Fibroblast of peridontal ligament (primary cell): ENCODE measurements around the gene MCC.
A peak's percentile ranks its signal among the peaks of the same experiment; 100 is the strongest.

Experiments
- DNase-seq: peaks from one replicate; pipeline ENCODE4 v3.0.0-alpha.2; 2010; ENCODE audit errors: extremely low read depth

Gene MCC

DNA sequence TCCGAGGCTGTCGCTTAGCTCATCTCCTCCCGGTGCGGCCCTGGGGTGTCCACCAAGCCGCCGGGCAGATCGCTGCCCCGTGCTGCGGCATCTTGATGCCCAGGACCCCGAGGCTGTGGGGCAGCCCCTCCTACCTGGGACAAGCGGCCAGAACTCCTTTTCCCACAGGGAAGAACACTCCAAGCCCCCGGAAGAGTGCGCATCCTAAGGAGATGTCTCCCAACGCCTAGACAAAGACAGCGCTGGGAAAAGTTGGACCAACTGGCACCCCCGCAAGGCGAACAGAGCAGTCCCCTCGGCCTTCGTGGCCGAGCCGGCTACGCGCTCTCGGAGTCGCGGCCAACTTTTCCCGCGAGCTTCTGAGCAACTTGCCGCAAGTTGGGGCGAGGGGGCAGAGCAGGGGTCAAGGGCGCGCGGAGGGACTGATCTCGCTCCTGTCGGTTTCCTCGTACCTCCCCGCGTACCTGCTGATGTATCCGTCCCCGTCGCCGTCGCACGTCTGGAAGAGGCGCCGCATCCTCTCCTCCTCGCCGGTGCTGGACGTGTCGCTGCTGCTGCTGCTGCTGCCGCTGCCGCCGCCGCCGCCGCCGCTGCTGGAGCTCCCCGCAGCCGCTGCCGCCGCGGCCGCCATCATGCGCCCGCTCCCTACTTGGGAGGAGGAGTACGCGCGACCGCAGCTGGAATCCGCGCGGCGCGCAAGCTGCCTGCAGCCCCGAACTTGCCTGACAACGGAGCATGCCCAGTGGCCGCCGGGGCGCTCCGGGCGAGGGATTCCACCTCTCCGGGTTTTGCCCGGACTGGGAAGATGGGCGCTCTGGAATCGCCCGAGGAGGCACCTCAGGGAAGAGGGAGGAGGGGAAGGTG lies at the start of gene MCC:
TSS of gene MCC (minus strand) at position 673 of the 864 bp plus-strand sequence.
- peak; percentile 89 for DNase-seq

GRCh38 chr5:113531481-113532159 lies 43.4 kb upstream of the MCC start:
- no peak for DNase-seq

GRCh38 chr5:113527746-113528145 lies 39.5 kb upstream of the MCC start:
- no peak for DNase-seq

- no peak for DNase-seq
Observed at GRCh38 chr5:113526421-113526820, 38.2 kb upstream of the MCC start.

DNA sequence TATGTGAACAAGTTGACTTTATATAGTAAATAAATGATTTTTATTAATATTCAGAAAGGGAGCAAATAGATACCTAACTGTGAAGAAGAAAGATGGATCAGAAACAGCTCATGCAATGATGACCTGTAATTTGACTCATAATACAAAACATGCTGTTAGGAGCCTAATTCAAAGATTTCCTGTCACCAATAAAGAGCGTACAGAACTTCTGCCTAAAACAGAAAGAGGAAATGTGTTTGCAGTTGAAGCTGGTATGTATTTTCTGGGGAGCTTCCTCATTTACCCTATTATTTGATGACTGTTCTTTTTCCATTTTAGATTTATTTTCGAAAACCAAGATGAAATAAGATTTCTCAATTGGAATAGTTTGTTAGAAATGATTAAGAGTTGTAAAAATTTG lies 36.7 kb upstream of the MCC start:
- DNase-seq: no peak

- DNase-seq: no peak
Observed at GRCh38 chr5:113523168-113523567, 34.9 kb upstream of the MCC start.

- DNase-seq: no peak
Observed at GRCh38 chr5:113520899-113521298, 32.6 kb upstream of the MCC start.

GRCh38 chr5:113520429-113520828 lies 32.2 kb upstream of the MCC start:
- peak; percentile 41 for DNase-seq

DNA sequence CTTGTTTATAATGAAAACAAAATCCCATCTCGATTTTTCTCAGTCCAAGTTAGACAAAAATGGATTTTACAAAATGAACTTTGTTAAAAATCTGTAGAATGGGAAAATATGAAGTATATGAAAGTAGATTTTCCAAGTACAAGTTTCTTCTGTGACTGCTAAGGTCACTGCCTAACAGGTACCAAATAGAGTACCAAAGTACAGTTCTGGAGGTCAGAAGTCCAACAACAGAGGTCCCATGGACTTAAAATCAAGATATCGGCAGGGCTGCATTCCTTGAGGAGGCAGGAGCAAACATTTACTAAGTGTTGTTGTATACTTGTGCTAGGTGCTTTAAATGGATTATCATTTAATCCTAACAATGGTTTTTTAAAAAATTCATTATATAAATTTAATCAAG lies 31.2 kb upstream of the MCC start:
- DNase-seq: no peak

- DNase-seq: no peak
Observed at GRCh38 chr5:113518884-113519283, 30.6 kb upstream of the MCC start.

GRCh38 chr5:113514289-113514635 lies 26.0 kb upstream of the MCC start:
- DNase-seq: no peak

DNA sequence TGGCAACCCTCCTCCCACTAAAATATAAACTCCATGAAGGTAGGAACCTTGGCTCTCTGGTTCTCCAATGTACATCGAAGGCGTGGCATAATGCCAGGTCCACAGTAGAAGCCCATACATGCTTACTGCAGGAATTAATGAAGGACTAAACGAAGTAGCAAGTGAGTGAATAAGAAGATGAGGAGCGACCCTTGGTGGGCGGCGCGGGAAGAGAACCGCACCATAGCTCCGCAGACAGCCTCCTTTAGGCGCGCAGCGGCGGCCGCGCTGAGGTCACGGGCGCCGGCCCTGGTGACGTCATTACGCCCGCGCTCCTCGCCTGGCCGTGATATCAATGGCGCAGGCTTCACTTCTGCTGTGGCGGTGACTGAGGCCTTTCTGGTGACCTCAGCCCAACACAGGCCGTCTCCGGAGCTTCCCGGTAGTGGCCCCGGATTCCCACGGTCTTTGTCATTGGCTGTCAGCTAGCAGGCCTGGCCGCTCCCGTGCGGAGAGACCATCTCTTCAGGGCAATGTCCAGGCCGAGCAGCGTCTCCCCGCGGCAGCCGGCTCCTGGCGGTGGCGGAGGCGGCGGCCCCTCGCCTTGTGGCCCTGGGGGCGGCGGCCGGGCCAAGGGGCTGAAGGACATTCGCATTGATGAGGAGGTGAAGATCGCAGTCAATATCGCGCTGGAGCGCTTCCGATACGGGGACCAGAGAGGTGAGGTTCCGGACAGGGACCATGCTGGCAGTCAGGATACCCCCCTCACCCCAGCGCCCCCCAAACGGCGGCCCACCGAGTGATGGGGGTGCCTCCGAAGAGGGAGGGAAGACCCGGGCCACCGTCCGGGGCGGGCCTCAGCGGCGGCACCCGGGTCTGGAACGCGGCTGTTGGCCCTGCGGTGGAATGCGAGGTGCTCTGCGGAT lies 25.4 kb upstream of the MCC start, which contains the start of gene YTHDC2:
TSS of gene YTHDC2 (plus strand) at position 311 of the 905 bp plus-strand sequence. CDS start at position 513, 202 bp downstream.
- DNase-seq: peak; percentile 82

DNA sequence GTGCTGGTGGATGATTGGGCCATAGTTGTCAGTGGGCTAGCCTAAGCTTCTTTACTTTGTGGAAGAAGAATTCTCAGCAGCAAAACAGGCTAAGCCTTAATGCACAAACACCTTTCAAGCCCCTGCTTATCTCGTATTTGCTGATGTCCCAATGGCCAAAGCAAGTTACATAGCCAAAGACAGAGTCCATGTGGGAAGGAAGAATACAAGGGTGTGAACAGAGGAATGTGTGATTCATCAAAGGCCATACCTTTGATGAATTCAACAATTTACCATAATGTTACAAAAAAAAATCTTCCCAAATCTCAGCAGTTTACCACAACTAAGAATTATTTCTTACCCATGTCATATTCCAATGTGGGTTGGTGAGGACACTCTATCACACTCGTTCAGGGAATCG lies 24.1 kb upstream of the MCC start:
- DNase-seq: no peak

DNA sequence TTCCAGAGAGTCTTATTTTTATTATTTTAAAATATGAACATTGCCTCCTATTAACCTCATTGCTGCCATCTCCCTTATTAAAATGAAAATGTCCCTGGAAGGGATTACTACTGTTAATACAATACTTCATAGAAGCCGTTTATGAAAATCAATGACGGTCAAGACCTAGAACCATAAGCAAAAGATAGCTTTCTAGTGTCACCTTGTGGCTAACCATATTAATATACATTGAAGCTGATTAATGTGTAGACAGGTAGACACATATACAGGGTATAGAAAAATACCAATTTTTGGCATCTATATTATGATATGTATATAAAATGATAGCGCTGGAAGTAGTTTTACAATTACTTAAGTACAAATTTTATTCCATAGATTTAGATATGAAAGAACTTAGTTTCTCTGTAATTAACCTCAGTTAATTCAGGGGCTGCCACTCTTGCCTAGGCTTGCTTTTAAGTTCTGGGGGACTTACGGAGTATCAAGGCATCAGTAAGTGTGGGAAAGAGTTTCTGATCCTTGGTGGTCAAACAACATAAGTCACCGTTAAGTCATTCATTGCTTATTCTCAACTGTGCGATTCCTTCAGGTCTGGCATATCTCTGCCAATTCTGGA lies 22.7 kb upstream of the MCC start:
- DNase-seq: peak; percentile 80

DNA sequence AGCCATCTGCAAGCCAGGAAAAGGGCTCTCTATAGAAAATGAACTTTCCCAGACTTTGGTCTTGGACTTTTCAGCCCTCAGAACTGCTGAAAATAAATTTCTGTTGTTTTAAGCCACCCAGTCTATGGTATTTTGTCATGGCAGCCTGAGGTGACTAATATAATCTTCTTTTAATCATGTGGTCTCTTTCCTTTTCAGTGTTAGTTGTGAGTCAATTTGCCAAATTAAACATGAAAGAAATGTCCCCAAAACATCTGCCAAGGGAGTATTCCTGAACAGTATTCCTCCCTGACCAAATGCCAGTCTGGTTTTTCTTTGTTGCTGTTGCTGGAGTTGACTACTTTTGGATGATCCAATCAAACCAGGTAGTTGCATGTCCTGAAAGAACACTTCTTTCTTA lies 20.5 kb upstream of the MCC start:
- DNase-seq: no peak

DNA sequence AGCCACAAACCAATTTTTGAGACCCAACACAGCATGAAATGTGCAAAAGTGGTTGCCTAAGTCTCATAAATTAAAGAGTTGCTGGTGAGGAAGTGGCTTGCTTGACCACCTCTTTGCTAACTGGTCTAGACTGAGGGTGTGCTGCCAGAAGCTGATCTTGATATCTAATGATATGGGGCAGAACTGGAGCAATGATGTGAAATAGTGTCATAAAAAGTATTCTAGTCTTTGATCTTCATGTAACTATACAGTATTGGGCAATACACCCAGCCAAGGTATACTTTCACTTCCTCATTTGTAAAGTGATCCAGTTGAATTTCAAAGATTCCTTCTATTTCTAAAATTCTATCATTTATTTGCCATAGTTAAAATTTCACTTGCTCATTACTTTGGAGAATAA lies 19.3 kb upstream of the MCC start:
- no peak for DNase-seq

DNA sequence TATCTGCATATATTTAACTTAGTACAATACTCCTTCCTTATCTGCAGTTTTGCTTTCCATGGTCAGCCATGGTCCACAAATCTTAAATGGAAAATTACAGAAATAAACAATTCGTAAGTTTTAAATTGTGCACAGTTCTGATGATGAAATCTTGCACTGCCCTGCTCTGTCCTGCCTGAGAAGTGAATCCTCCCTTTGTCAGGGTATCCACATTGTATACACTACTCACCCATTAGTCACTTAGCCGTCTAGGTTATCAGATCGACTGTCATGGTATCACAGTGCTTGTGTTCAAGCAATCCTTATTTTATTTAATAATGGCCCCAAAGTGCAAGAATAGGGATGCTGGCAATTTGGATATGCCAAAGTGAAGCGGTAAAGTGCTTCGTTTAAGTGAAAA lies 16.9 kb upstream of the MCC start:
- no peak for DNase-seq

- no peak for DNase-seq
Observed at GRCh38 chr5:113503146-113503545, 14.9 kb upstream of the MCC start.

DNA sequence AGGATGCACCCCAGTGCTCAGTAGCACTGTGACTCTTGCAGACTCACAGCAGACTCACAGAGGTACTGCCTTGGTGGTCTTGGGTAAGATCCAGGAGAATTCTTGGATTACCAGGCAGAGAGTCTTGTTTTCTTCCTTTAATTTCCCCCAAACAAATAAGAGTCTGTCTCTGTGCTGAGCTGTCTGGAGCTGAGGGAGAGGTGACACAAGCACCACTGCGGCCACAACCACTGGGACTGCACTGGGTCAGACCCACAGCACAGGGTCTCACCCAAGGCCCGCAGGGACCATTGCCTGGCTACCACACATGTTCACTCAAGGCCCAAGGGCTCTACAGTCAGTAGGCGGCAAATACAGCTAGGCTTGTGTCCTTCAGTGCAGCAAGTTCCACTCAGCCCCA lies 13.8 kb upstream of the MCC start:
- DNase-seq: no peak

DNA sequence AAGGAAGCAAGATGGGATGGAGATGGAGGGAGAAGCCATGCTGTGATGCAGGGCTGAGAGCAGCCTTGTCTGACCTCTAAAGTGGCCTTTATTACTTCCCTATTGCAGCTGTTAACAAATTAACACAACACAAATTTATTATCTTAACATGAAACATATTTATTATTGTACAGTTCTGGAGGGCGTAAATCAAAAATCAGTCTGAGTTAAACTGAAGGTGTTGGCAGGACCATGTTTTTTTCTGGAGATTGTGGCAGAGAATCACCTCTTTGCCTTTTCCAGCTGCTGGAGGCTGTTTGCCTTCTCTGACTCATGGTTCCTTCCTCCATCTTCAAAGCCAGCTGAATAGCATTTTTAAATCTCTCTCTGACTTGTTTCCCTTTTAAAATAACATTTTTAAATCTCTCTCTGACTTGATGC lies 7.2 kb upstream of the MCC start:
- no peak for DNase-seq

GRCh38 chr5:113493446-113493845 lies 5.2 kb upstream of the MCC start:
- DNase-seq: no peak

DNA sequence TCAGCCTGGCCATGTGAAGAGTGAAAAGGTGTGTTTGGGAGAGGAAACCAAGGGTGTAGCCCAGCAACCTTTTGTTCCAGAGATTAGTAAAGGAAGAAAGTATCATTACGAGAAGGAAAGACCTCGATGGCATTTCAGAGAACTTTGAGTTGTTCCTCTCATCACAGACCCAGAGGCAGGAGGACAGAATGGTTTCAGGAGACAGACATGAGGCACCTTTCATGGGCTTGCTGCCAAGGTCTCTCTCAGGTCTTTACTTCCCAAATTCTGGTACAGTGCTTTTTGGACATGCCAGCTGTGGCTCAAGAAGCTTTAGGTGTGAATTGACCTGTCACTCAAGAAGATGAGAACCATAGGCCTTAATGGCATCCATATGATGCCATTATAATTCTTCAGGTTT lies 2.8 kb upstream of the MCC start:
- no peak for DNase-seq
